Measurements from ENCODE around the gene GIMAP2. TPM values are rescaled to one million over a fixed set of nuclear protein-coding genes. Genes with fewer than 3 reads are reported as not detected.

GIMAP2 gene
- total and polyA plus RNA-seq, 4 experiments from 2014 or later, result 90.0 to 244 (median 174) TPM

- intact Hi-C loops (cut with micrococcal nuclease), result loop anchor here (5.0 kb wide), 3 partner anchors 51 to 106 kb away; partner anchors contain the start of genes GIMAP2 and GIMAP6
- no peaks in the 10 kb centered on the region for H3K27me3 Mint-ChIP-seq
- H3K27me3 ChIP-seq (ENCODE audit: insufficient read depth, low read length), result no peaks in the 10 kb centered on the region
- H3K36me3 Mint-ChIP-seq, result peaks cover 55 to 57% of the 10 kb centered on the region in 2 donors
- H3K4me3 Mint-ChIP-seq, result peak overlapping the region; percentile 92 to 100 (median 98)
- peak overlapping the region; percentile 83 for H3K27ac ChIP-seq (ENCODE audit: low read depth, low read length)
- peak overlapping the region; percentile 81 to 82 for H3K4me3 ChIP-seq (ENCODE audit: low read length in 2 of 2)
- no peaks in the 10 kb centered on the region for H3K9me3 ChIP-seq (ENCODE audit: control insufficient read depth in 1 of 2, low read length in 2 of 2)
- POLR2A ChIA-PET (ENCODE audit: partially characterized antibody), result interaction anchor here (0.7 to 26.3 kb wide), 40 partner anchors 8 to 334 kb away, joined by 3 to 593 read pairs (median 8); partner anchors contain the start of genes GIMAP1, GIMAP2, GIMAP4 and GIMAP6
- H3K27ac Mint-ChIP-seq, result peak overlapping the region; percentile 86 to 98 (median 96)
- peak in 1 of 5 donors; percentile 28 for DNase-seq
- peaks cover 33% of the 10 kb centered on the region for H3K36me3 ChIP-seq (ENCODE audit: insufficient read depth, low read length)
- peaks cover 57 to 94% (median 64%) of the 10 kb centered on the region in 4 donors for H3K4me1 Mint-ChIP-seq
- peaks cover 0 to 9% (median 0%) of the 10 kb centered on the region in 8 donors for H3K9me3 Mint-ChIP-seq
- peaks cover 64% of the 10 kb centered on the region for H3K4me1 ChIP-seq (ENCODE audit: insufficient read depth, low read length)
- CTCF ChIA-PET (ENCODE audit: partially characterized antibody), result interaction anchor here (0.8 to 3.3 kb wide), 13 partner anchors 10 to 289 kb away, joined by 3 to 26 read pairs (median 4); partner anchors contain the start of genes GIMAP1, GIMAP4 and GIMAP6
Observed at GRCh38 chr7:150738092-150738491, 52.6 kb downstream of the GIMAP2 start.

DNA sequence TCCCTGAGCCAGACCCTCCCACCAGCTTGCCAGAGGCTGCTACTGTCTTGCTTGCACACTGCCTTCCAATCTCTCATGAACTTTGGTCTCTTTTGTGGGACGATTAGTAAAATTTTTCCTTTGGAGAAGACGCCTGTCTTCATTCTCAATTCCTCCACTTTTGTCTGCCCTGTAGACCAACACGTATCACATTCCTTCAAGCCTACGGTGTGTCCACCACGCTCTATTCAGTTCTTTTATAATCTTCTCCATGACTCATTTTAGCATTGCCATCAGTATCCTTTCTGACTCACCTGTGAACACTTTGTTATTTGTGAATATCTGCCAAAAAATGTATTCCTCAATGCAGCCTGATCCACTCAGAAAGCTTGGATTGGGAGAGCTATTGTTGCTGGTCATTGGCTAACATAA lies 53.1 kb downstream of the GIMAP2 start:
- POLR2A ChIA-PET (ENCODE audit: partially characterized antibody), result interaction anchor here (0.5 to 26.3 kb wide), 39 partner anchors 8 to 897 kb away, joined by 3 to 593 read pairs (median 8); partner anchors contain the start of genes GIMAP1, GIMAP2, GIMAP4 and GIMAP6
- peaks cover 60 to 62% of the 10 kb centered on the region in 2 donors for H3K36me3 Mint-ChIP-seq
- H3K4me3 Mint-ChIP-seq, result peak overlapping the region; percentile 92 to 100 (median 98)
- H3K27ac Mint-ChIP-seq, result peak overlapping the region; percentile 86 to 98 (median 96)
- Histone ChIP-seq H3K4me1 (ENCODE audit: insufficient read depth, low read length) (peaks cover 64% of the 10 kb centered on the region), H3K4me3 (ENCODE audit: low read length in 2 of 2) (peak overlapping the region; percentile 81 to 82), H3K27ac (ENCODE audit: low read depth, low read length) (peak overlapping the region; percentile 83), H3K27me3 (ENCODE audit: insufficient read depth, low read length) (no peaks in the 10 kb centered on the region), H3K9me3 (ENCODE audit: control insufficient read depth in 1 of 2, low read length in 2 of 2) (no peaks in the 10 kb centered on the region), H3K36me3 (ENCODE audit: insufficient read depth, low read length) (peaks cover 38% of the 10 kb centered on the region)
- no peaks in the 10 kb centered on the region for H3K27me3 Mint-ChIP-seq
- H3K4me1 Mint-ChIP-seq, result peaks cover 55 to 94% (median 63%) of the 10 kb centered on the region in 4 donors
- intact Hi-C loops (cut with micrococcal nuclease), result loop anchor here (5.0 kb wide), 3 partner anchors 51 to 106 kb away; partner anchors contain the start of genes GIMAP2 and GIMAP6
- peak in 1 of 5 donors; percentile 47 for DNase-seq
- CTCF ChIA-PET (ENCODE audit: partially characterized antibody), result interaction anchor here (0.9 to 3.3 kb wide), 12 partner anchors 10 to 290 kb away, joined by 3 to 26 read pairs (median 4); partner anchors contain the start of genes GIMAP1, GIMAP4 and GIMAP6
- H3K9me3 Mint-ChIP-seq, result peaks cover 0 to 9% (median 0%) of the 10 kb centered on the region in 8 donors

DNA sequence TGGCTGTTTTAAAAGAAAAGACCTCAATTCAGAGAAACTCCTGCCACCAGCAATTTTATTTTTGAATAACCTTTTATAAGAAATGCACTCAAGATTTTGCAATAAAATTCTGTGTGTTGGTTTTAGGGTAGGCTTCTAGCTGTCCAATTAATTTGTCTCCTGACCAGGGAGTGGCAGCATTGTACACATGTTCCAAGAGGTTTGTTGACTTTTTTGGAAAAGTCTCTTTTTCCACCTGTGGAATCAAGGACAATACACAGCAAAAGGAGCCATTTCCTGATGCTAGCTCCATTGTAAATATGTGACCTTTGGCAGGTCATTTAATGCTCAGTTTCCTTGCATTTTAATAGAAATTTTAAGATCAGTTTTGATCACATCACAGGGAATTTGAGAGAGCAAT lies 53.5 kb downstream of the GIMAP2 start:
- Mint-ChIP-seq H3K36me3 (peaks cover 65 to 66% of the 10 kb centered on the region in 2 donors), H3K27me3 (no peaks in the 10 kb centered on the region), H3K4me3 (peak overlapping the region; percentile 92 to 100 (median 98)), H3K27ac (peak overlapping the region; percentile 86 to 98 (median 96)), H3K4me1 (peaks cover 54 to 94% (median 62%) of the 10 kb centered on the region in 4 donors), H3K9me3 (peaks cover 0 to 9% (median 0%) of the 10 kb centered on the region in 8 donors)
- Histone ChIP-seq H3K36me3 (ENCODE audit: insufficient read depth, low read length) (peaks cover 43% of the 10 kb centered on the region), H3K27me3 (ENCODE audit: insufficient read depth, low read length) (no peaks in the 10 kb centered on the region), H3K4me3 (ENCODE audit: low read length in 2 of 2) (peak overlapping the region; percentile 81 to 82), H3K9me3 (ENCODE audit: control insufficient read depth in 1 of 2, low read length in 2 of 2) (no peaks in the 10 kb centered on the region), H3K27ac (ENCODE audit: low read depth, low read length) (peak overlapping the region; percentile 83), H3K4me1 (ENCODE audit: insufficient read depth, low read length) (peaks cover 64% of the 10 kb centered on the region)
- POLR2A ChIA-PET (ENCODE audit: partially characterized antibody), result interaction anchor here (0.5 to 26.3 kb wide), 32 partner anchors 7 to 896 kb away, joined by 3 to 593 read pairs (median 10); partner anchors contain the start of genes GIMAP1, GIMAP2, GIMAP4 and GIMAP6
- no peak for DNase-seq
- intact Hi-C loops (cut with micrococcal nuclease), result loop anchor here (5.0 kb wide), 3 partner anchors 52 to 107 kb away; partner anchors contain the start of genes GIMAP2 and GIMAP6
- CTCF ChIA-PET (ENCODE audit: partially characterized antibody), result interaction anchor here (1.0 to 3.3 kb wide), 7 partner anchors 9 to 290 kb away, joined by 3 to 26 read pairs (median 6); partner anchors contain the start of genes GIMAP1, GIMAP4 and GIMAP6

DNA sequence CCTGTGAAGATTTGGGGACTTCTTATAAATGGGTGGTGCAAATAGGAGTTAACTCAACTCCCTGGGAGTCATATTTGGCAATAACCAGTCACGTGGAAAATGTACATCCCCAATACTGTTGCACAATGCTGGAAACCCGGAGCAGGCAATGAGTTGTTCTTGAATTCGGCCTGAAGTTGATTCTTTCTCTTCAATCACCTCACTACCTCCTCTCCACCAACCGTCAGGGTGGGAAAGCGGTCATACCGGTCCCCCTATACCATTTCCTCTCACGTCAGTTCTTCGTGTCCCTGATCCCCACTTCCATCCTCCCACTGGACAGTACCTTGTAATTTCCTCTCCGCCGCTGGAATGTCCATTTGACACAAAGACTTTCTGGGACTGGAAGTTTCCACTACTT lies 54.5 kb downstream of the GIMAP2 start:
- H3K36me3 Mint-ChIP-seq, result peaks cover 75 to 77% of the 10 kb centered on the region in 2 donors
- POLR2A ChIA-PET (ENCODE audit: partially characterized antibody), result interaction anchor here (1.3 to 26.3 kb wide), 20 partner anchors 6 to 290 kb away, joined by 5 to 593 read pairs (median 128); partner anchors contain the start of genes GIMAP1, GIMAP2, GIMAP4 and GIMAP5

GRCh38 chr7:150742286-150742968 lies 56.9 kb downstream of the GIMAP2 start:
- peak overlapping the region; percentile 81 to 82 for H3K4me3 ChIP-seq (ENCODE audit: low read length in 2 of 2)
- Mint-ChIP-seq H3K4me3 (peak overlapping the region; percentile 92 to 100 (median 98)), H3K36me3 (peaks cover 85 to 86% of the 10 kb centered on the region in 2 donors), H3K27me3 (no peaks in the 10 kb centered on the region), H3K27ac (peak overlapping the region; percentile 86 to 97 (median 96)), H3K9me3 (peaks cover 0 to 10% (median 0%) of the 10 kb centered on the region in 8 donors), H3K4me1 (peaks cover 56 to 95% (median 65%) of the 10 kb centered on the region in 4 donors)
- intact Hi-C loops (cut with micrococcal nuclease), result loop anchor here (5.0 kb wide), 1 partner anchor 225 kb away; no protein-coding TSS in a partner anchor
- H3K27ac ChIP-seq (ENCODE audit: low read depth, low read length), result peak overlapping the region; percentile 83
- H3K4me1 ChIP-seq (ENCODE audit: insufficient read depth, low read length), result peaks cover 67% of the 10 kb centered on the region
- H3K36me3 ChIP-seq (ENCODE audit: insufficient read depth, low read length), result peaks cover 56% of the 10 kb centered on the region
- H3K27me3 ChIP-seq (ENCODE audit: insufficient read depth, low read length), result no peaks in the 10 kb centered on the region
- ChIA-PET CTCF (ENCODE audit: partially characterized antibody) (interaction anchor here (0.8 to 5.6 kb wide), 14 partner anchors 8 to 293 kb away, joined by 3 to 38 read pairs (median 8); partner anchors contain the start of genes GIMAP1, GIMAP2, GIMAP4 and GIMAP6), POLR2A (ENCODE audit: partially characterized antibody) (interaction anchor here (0.9 to 12.4 kb wide), 25 partner anchors 12 to 292 kb away, joined by 3 to 593 read pairs (median 11); partner anchors contain the start of genes GIMAP1, GIMAP2, GIMAP4 and GIMAP5)
- peak in 1 of 5 donors; percentile 37 for DNase-seq
- H3K9me3 ChIP-seq (ENCODE audit: control insufficient read depth in 1 of 2, low read length in 2 of 2), result no peaks in the 10 kb centered on the region

More for the DNA sequence above, 54.5 kb downstream of the GIMAP2 start:
- H3K4me3 Mint-ChIP-seq, result peak overlapping the region; percentile 92 to 100 (median 98)
- Histone ChIP-seq H3K9me3 (ENCODE audit: control insufficient read depth in 1 of 2, low read length in 2 of 2) (no peaks in the 10 kb centered on the region), H3K36me3 (ENCODE audit: insufficient read depth, low read length) (peaks cover 51% of the 10 kb centered on the region), H3K27me3 (ENCODE audit: insufficient read depth, low read length) (no peaks in the 10 kb centered on the region), H3K4me1 (ENCODE audit: insufficient read depth, low read length) (peaks cover 64% of the 10 kb centered on the region), H3K4me3 (ENCODE audit: low read length in 2 of 2) (peak overlapping the region; percentile 81 to 82), H3K27ac (ENCODE audit: low read depth, low read length) (peak overlapping the region; percentile 83)
- H3K27me3 Mint-ChIP-seq, result no peaks in the 10 kb centered on the region
- DNase-seq, result peak in 1 of 5 donors; percentile 46
- CTCF ChIA-PET (ENCODE audit: partially characterized antibody), result interaction anchor here (1.1 to 3.3 kb wide), 2 partner anchors 108 to 291 kb away, joined by 3 to 15 read pairs; partner anchors contain the start of gene GIMAP6
- intact Hi-C loops (cut with micrococcal nuclease), result loop anchor here (2.0 to 5.0 kb wide), 2 partner anchors 171 to 223 kb away; no protein-coding TSS in a partner anchor
- H3K27ac Mint-ChIP-seq, result peak overlapping the region; percentile 86 to 97 (median 96)
- H3K4me1 Mint-ChIP-seq, result peaks cover 51 to 94% (median 61%) of the 10 kb centered on the region in 4 donors
- H3K9me3 Mint-ChIP-seq, result peaks cover 0 to 10% (median 0%) of the 10 kb centered on the region in 8 donors

Measured in CD4-positive, alpha-beta memory T cell (primary cell).